ENCODE data around the gene RAB38. TPM values are rescaled to one million over a fixed set of nuclear protein-coding genes. Genes with fewer than 3 reads are reported as not detected.

RAB38 gene
- total and polyA plus RNA-seq, 2 experiments from 2014 or later, result 8.8 to 14.2 TPM

GRCh38 chr11:88169881-88170280 is 5.4 kb downstream of the RAB38 start (continued):
- TF ChIP-seq ZNF462 (CRISPR knock-in tag; IDR thresholded peaks at IDR 0.05) (no peak), JUNB (IDR thresholded peaks at IDR 0.05; ENCODE audit: unreplicated experiment) (no peak), EZH2phosphoT487 (IDR thresholded peaks at IDR 0.05; ENCODE audit: unreplicated experiment) (no peak), ETS1 (IDR thresholded peaks at IDR 0.05) (no peak)

GRCh38 chr11:88169471-88169870 is 5.8 kb downstream of the RAB38 start:
- H3F3A ChIP-seq (replicated peaks; ENCODE audit: low read depth), result no peaks in the 10 kb centered on the region
- no peaks in the 10 kb centered on the region for H3K36me3 ChIP-seq (ENCODE audit: insufficient read depth)
- no peaks in the 10 kb centered on the region for H4K20me1 ChIP-seq (replicated peaks; ENCODE audit: insufficient read depth)
- H3K9me2 ChIP-seq (ENCODE audit: insufficient read depth), result no peaks in the 10 kb centered on the region
- Mint-ChIP-seq H3K9me3 (no peaks in the 10 kb centered on the region), H3K4me1 (peaks cover 8% of the 10 kb centered on the region; the same call in 2 of the 3 replicates), H3K27me3 (ENCODE audit: insufficient read depth, low read depth, poor library complexity) (no peaks in the 10 kb centered on the region), H3K27ac (no peak overlapping the region; the same call in 1 of the 2 replicates), H3K4me3 (no peak overlapping the region), H3K36me3 (ENCODE audit: low read depth) (no peaks in the 10 kb centered on the region)
- H3K27ac ChIP-seq (ENCODE audit: low read depth), result no peak overlapping the region
- H2AFZ ChIP-seq, result no peak overlapping the region
- ATAC-seq (no peak), DNase-seq (ENCODE audit: low spot score) (no peak)
- no peak overlapping the region for H3K4me2 ChIP-seq
- H3K4me3 ChIP-seq, result no peak overlapping the region
- H3K79me2 ChIP-seq (replicated peaks; ENCODE audit: insufficient read depth), result no peaks in the 10 kb centered on the region; the same call in 1 of the 2 replicates
- H3K27me3 ChIP-seq (ENCODE audit: insufficient read depth), result no peaks in the 10 kb centered on the region
- peaks cover 10% of the 10 kb centered on the region; the same call in 1 of the 2 replicates for H3K4me1 ChIP-seq (ENCODE audit: insufficient read depth)
- no peak for TF ChIP-seq JUNB (IDR thresholded peaks at IDR 0.05; ENCODE audit: unreplicated experiment)
- no peak for TF ChIP-seq EZH2phosphoT487 (IDR thresholded peaks at IDR 0.05; ENCODE audit: unreplicated experiment)
- TF ChIP-seq ZNF114 (CRISPR knock-in tag; IDR thresholded peaks at IDR 0.05), result no peak
- no peak for TF ChIP-seq ZNF462 (CRISPR knock-in tag; IDR thresholded peaks at IDR 0.05)
- TF ChIP-seq ETS1 (IDR thresholded peaks at IDR 0.05), result no peak

All from GM23338 (cell line).